ENCODE data around the gene AHNAK2. TPM values are rescaled to one million over a fixed set of nuclear protein-coding genes. Genes with fewer than 3 reads are reported as not detected.

Gene AHNAK2
- total and polyA plus RNA-seq, 9 donors: 0.94 to 24.6 (median 3.9) TPM

- Histone ChIP-seq H3K4me1 (ENCODE audit: insufficient read depth) (peaks cover 4% of the 10 kb centered on the region), H3K4me3 (no peak overlapping the region), H3K27ac (no peak overlapping the region), H3K27me3 (no peaks in the 10 kb centered on the region), H3K9me3 (no peaks in the 10 kb centered on the region), H3K36me3 (no peaks in the 10 kb centered on the region)
- intact Hi-C loops (cut with DNase I): loop anchor here in 2 of 4 donors (10.0 kb wide), 1 partner anchor 114 kb away; no protein-coding TSS in a partner anchor
- no peak for TF ChIP-seq POLR2A (IDR thresholded peaks at IDR 0.05)
- no peak for TF ChIP-seq EP300 (IDR thresholded peaks at IDR 0.05)
- no peak for TF ChIP-seq CTCF (IDR thresholded peaks at IDR 0.05)
- WGBS, 3 donors: 74 to 86% (median 81%) methylated on average over 10 of the region's 10 CpGs
- DNase-seq: no peak
Observed at GRCh38 chr14:104930526-104931303, 47.5 kb downstream of the AHNAK2 start.

DNA sequence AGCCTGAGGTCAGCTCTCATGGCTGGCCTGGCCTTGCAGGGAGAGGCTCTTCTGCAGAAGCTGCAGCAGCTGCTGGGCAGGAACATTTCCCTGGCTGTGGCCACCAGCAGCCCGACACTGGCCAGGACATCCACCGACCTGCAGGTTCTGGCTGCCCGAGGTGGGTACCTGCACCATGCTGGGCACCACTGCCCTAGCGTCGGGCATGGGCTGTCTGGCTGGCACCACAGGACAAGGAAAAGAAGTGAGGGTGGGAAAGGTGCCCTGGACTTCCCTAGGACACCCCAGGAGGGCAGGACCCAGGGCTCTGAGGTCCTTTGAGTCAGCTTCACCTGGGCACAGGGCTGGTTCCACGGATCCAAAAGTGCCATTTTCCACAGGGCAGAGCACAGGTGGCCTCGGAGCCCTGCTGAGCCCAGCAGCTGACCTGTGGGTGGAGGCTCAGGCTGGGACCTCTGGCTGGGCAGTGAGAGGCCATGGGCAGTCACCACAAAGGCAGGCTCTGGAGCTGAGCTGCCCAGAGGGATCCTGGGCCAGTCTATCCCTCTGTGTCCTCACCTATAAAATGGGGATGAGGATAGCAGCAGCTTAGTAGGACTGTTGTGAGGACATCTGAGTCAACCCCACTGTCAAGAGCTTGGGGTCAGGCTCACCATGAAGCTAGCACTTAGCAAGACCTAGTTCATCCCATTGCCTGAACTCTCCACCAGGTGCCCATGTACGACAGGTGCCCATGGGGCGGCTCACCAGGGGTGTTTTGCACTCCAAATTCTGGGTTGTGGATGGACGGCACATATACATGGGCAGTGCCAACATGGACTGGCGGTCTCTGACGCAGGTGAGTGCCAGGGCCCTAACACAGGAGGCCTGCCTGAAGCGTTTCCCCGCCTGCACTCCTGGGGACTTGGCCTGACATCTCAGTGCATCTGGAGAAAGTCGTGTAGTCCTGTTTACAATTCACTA is 48.6 kb downstream of the AHNAK2 start:
- intact Hi-C loops (cut with DNase I): loop anchor here in 2 of 4 donors (10.0 kb wide), 1 partner anchor 115 kb away; no protein-coding TSS in a partner anchor
- Histone ChIP-seq H3K27me3 (no peaks in the 10 kb centered on the region), H3K4me1 (ENCODE audit: insufficient read depth) (peaks cover 4% of the 10 kb centered on the region), H3K9me3 (no peaks in the 10 kb centered on the region), H3K27ac (no peak overlapping the region), H3K36me3 (no peaks in the 10 kb centered on the region), H3K4me3 (no peak overlapping the region)
- WGBS, 3 donors: 83 to 87% (median 85%) methylated on average over 13 to 15 of the region's 15 CpGs
- DNase-seq: no peak
- TF ChIP-seq EP300 (IDR thresholded peaks at IDR 0.05) (no peak), POLR2A (IDR thresholded peaks at IDR 0.05) (no peak), CTCF (IDR thresholded peaks at IDR 0.05) (no peak)

DNA sequence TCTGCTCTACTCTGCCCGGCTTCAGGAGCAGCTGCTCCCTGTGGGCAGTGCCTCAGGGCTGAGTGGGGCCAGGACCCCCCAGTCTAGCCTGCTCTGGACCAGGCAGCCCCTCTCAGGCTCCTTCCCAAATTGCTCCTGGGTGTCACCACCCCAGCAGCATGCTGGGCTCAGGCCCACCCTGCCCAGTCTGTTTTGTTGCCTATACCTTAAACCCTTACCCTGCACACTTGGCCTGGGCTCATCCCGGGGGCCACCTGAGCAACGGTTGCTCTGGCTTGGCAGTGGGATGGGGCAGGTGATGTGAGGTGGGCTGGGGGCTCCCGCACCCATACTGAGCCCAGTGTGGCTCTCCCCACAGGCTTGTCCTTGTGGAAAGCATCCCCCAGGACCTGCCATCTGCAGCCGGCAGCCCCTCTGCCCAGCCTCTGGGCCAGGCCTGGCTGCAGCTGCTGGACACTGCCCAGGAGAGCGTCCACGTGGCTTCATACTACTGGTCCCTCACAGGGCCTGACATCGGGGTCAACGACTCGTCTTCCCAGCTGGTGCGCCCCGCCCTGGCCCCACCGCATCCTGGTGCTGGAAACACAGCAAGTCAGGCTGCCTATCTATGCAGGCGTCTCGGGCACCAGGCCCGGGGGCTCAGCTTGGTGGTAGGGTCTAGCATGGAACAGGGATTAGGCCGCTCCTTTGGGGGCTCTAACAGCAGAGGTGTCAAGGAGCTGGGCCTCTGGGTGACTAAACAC is 49.6 kb downstream of the AHNAK2 start:
- no peaks in the 10 kb centered on the region for H3K36me3 ChIP-seq
- no peak overlapping the region for H3K27ac ChIP-seq

More for the DNA sequence above, 49.6 kb downstream of the AHNAK2 start:
- 70 to 76% (median 75%) methylated on average over 17 of the region's 17 CpGs for WGBS, 3 donors
- intact Hi-C loops (cut with DNase I): no loop called here
- TF ChIP-seq EP300 (IDR thresholded peaks at IDR 0.05): no peak
- no peak for TF ChIP-seq POLR2A (IDR thresholded peaks at IDR 0.05)
- no peak for TF ChIP-seq CTCF (IDR thresholded peaks at IDR 0.05)
- Histone ChIP-seq H3K4me1 (ENCODE audit: insufficient read depth) (peaks cover 4% of the 10 kb centered on the region), H3K4me3 (no peak overlapping the region), H3K27me3 (no peaks in the 10 kb centered on the region), H3K9me3 (no peaks in the 10 kb centered on the region)
- peak in 1 of 5 donors; percentile 31 for DNase-seq

Data from ovary (tissue), 9 donors.